ENCODE data around the gene PSME2.
A peak's percentile ranks its signal among the peaks of the same experiment; 100 is the strongest.

The PSME2 gene

DNA sequence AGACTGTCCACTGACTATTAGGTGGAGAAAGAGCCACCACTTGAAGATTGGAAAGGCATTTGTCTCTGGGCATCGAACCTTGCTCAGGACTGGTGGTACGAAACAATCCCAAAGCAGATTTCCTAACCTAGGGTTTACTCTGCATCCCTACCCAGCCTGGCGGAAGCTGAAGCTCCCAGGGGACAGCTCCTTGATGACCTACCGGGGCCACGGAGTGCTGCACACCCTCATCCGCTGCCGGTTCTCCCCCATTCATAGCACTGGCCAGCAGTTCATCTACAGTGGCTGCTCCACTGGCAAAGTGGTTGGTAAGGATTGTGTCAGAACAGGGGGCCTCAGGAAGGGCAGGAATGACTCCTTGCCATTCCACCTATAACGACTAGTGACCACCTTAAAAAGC is 25.2 kb downstream of the PSME2 start:
- no peak for DNase-seq (ENCODE audit: low read depth)
- TF ChIP-seq, protein P1, sequence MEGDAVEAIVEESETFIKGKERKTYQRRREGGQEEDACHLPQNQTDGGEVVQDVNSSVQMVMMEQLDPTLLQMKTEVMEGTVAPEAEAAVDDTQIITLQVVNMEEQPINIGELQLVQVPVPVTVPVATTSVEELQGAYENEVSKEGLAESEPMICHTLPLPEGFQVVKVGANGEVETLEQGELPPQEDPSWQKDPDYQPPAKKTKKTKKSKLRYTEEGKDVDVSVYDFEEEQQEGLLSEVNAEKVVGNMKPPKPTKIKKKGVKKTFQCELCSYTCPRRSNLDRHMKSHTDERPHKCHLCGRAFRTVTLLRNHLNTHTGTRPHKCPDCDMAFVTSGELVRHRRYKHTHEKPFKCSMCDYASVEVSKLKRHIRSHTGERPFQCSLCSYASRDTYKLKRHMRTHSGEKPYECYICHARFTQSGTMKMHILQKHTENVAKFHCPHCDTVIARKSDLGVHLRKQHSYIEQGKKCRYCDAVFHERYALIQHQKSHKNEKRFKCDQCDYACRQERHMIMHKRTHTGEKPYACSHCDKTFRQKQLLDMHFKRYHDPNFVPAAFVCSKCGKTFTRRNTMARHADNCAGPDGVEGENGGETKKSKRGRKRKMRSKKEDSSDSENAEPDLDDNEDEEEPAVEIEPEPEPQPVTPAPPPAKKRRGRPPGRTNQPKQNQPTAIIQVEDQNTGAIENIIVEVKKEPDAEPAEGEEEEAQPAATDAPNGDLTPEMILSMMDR (conservative IDR thresholded peaks at IDR 0.05; ENCODE audit: low read depth, low read length): no peak
- no peak overlapping the region for H3K4me3 ChIP-seq (ENCODE audit: low read length)

DNA sequence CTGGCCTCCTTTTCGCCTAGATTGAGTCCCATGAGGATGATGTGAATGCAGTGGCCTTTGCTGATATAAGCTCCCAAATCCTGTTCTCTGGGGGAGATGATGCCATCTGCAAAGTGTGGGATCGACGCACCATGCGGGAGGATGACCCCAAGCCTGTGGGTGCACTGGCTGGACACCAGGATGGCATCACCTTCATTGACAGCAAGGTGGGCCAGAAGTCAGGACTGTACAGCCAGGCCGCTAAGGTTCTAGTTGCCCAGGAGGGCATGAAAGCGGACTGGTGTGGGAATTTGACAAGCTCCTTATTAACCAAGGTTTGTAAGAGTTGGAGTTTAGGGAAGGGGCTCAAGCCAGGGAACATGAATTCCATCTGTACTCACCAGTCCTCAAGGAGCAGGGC is 26.7 kb downstream of the PSME2 start:
- DNase-seq (ENCODE audit: low read depth): no peak
- TF ChIP-seq, protein P1 (conservative IDR thresholded peaks at IDR 0.05; ENCODE audit: low read depth, low read length): no peak
- no peak overlapping the region for H3K4me3 ChIP-seq (ENCODE audit: low read length)

DNA sequence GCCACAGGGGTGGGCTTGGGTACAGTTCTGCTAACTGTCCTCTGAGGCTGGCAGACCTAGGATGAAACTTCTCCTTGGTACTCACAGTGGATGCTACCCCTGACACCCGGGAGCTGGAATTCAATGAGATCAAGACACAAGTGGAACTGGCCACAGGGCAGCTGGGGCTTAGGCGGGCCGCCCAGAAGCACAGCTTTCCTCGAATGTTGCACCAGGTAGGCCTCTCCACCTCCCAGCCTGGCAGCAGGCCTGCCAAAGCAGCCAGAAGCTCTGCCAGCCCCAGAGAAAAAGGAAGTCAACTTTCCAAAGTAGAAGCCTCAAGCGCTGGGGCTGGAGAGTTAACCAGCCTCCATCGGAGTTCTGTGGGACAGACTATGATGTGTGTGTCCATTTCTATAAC is 29.2 kb downstream of the PSME2 start:
- no peak overlapping the region for H3K4me3 ChIP-seq (ENCODE audit: low read length)
- TF ChIP-seq, protein P1 (conservative IDR thresholded peaks at IDR 0.05; ENCODE audit: low read depth, low read length): no peak
- no peak for DNase-seq (ENCODE audit: low read depth)

DNA sequence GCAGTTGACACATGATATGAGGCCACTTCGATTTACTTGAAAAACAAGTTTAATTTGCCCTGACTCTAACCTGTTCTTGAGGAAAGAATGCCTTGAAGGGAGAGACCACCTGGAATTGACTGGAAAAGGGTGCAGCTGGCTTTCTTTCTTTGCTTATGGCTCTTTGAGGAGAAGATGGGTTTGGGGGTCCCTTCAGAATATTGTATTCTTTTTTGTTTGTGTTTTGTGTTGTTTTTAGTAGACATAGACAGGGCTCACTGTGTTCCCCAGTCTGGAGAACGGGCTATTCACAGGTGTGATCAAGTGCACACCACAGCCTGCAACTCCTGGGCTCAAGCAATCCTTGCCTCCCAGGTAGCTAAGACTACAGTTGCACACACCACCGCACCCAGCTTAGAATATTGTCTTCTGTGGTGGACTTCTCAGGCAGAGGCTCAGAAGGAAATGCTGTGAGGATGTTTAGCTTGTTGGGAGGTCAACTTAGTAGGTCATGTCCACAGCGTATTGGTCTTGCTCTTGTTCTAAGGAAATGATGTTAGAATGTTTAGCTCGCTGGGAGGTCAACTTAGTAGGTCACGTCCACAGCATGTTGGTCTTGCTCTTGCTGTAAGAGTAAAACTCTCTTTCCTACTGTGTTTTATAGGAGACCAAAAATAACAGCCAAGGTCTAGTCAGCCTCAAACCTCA is 30.1 kb downstream of the PSME2 start:
- H3K4me3 ChIP-seq (ENCODE audit: low read length): no peak overlapping the region
- TF ChIP-seq, protein P1 (conservative IDR thresholded peaks at IDR 0.05; ENCODE audit: low read depth, low read length): no peak
- no peak for DNase-seq (ENCODE audit: low read depth)

DNA sequence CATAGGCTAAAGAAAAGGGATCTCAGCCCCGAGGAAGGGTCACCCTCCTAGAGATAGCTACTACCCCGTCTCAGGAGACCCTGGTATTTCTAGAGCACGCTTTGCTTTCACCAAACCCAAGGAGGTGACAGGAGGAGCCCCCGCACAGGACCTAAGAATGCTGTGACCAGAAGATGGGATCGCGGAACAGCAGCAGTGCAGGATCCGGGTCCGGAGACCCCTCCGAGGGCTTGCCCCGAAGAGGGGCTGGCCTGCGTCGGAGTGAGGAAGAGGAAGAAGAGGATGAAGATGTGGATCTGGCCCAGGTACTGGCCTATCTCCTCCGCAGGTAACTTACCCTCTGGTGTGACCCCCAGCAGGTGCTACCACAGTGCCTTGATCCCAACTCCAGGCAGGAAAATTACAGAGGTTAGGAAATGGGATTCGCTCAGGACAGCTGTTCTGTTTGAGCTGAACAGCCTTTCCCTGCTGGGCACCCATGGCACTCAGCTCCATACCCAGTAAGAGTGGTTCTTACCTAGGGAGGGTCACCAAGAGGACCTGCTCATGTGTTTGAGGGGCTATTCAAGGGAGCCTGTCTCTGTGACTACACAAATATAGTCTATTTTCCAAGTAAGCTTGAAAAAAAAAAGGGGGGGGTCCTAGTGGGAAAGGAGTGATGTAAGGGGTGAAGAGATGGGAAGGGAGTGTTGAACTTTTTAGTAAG is 30.8 kb downstream of the PSME2 start:
- DNase-seq (ENCODE audit: low read depth): no peak
- peak overlapping the region; percentile 94 for H3K4me3 ChIP-seq (ENCODE audit: low read length)
- TF ChIP-seq, protein P1 (conservative IDR thresholded peaks at IDR 0.05; ENCODE audit: low read depth, low read length): no peak

DNA sequence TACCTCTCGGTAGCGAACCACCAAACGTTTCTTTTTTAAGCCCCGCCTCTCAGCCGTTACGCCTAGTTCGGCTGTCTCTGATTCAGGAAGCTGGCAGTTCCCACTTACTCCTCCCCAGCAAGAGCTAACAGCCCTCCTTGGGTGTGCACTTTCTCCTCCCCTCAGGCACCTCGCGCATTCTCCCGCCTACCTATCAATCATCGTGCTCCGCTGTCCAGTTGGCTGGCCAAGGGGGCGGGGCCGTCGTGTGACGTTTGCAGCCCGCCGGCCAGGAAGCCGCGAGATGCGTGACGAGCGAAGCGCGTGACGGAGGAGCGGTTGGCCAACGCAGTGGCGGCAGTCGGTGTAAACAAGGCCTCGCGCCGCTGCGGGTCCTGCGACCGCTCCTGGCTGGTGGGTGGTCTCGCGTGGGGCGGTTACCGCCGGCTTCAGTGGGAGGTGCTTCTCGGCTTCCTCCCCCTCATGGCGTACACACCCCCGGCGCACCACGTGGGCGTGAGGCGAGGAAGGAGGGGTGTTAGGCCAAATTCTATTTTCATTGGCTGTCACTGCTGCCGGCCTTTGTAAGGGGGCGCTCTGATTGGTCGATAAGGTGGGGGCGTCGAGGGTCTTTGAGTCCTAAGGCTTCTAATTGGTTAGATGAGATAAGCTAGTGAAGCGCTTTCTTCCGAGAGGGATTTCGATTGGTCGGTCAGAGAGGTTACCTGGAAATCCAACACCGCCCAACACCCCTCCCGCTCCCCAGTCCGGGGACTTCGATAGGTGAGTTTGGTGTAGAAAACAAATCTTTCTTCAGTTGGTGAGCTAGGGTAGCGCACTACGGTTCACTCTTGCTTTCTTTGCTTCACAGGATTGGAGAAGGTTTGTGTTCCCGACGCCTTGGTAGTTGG is 31.6 kb downstream of the PSME2 start, which contains the start of the genes DCAF11 and NRL:
TSS of gene DCAF11 (plus strand) at position 246 of the 890 bp plus-strand sequence. CDS start 818 bp downstream, outside the sequence.
TSS of gene NRL (minus strand) at position 418 of the 890 bp plus-strand sequence. CDS start 32,101 bp downstream, outside the sequence.
- TF ChIP-seq, protein P1 (conservative IDR thresholded peaks at IDR 0.05; ENCODE audit: low read depth, low read length): no peak
- peak; percentile 99 for DNase-seq (ENCODE audit: low read depth)
- peak within 1 kb of the TSS; percentile 94 for H3K4me3 ChIP-seq (ENCODE audit: low read length)
